Renal cortex interstitium (tissue), 11 donors: ENCODE measurements around the gene TYW1B. TPM values are rescaled to one million over a fixed set of nuclear protein-coding genes. Genes with fewer than 3 reads are reported as not detected.
"Not testable (repeated sequence)": the region's sequence is repeated elsewhere in the genome, so short reads cannot be mapped to it uniquely, and the experiment has no call there.

Experiments used
- DNase-seq, 11 donors: peaks; one replicate each; pipeline ENCODE4 v3.0.0-alpha.2; 2013; ENCODE audit warnings: low read depth in 9 of 11, low spot score in 4 of 11; ENCODE audit errors: extremely low read depth in 1 of 11
- polyA plus RNA-seq, 3 donors: library from polyadenylated mRNA; unstranded; fragments of 120-200 nt; gene quantifications; one replicate each; pipeline ENCODE4 v1.2.1, GENCODE V29; 2013; ENCODE audit not compliant: insufficient read length in 3 of 3

TYW1B gene
- polyA plus RNA-seq, 3 donors: 3.8 to 6.8 (median 4.2) TPM

- DNase-seq: no peak
These were observed 46.8 kb downstream of the TYW1B start for GRCh38 chr7:72781161-72781560.

GRCh38 chr7:72780289-72780894, 47.6 kb downstream of the TYW1B start:
- DNase-seq: not testable (repeated sequence)

GRCh38 chr7:72777167-72777566, 50.8 kb downstream of the TYW1B start:
- not testable (repeated sequence) for DNase-seq

GRCh38 chr7:72772627-72773026, 55.4 kb downstream of the TYW1B start:
- DNase-seq: not testable (repeated sequence)

- not testable (repeated sequence) for DNase-seq
These were observed 61.0 kb downstream of the TYW1B start for GRCh38 chr7:72766994-72767393.

GRCh38 chr7:72760602-72761001, 67.4 kb downstream of the TYW1B start:
- DNase-seq: no peak

- no peak for DNase-seq
These were observed 73.7 kb downstream of the TYW1B start for GRCh38 chr7:72754312-72754711.

- no peak for DNase-seq
These were observed 74.2 kb downstream of the TYW1B start for GRCh38 chr7:72753781-72754180.

- DNase-seq: not testable (repeated sequence)
These were observed 74.8 kb downstream of the TYW1B start for GRCh38 chr7:72753229-72753628.

GRCh38 chr7:72751978-72752377, 76.0 kb downstream of the TYW1B start:
- DNase-seq: no peak

- no peak for DNase-seq
These were observed 76.6 kb downstream of the TYW1B start for GRCh38 chr7:72751378-72751777.

- DNase-seq: not testable (repeated sequence)
These were observed 79.4 kb downstream of the TYW1B start for GRCh38 chr7:72748649-72749048.

- peak in 10 of 11 donors; percentile 7 to 40 (median 18) for DNase-seq
These were observed 83.6 kb downstream of the TYW1B start for GRCh38 chr7:72744244-72744926.

- DNase-seq: not testable (repeated sequence)
These were observed 84.2 kb downstream of the TYW1B start for GRCh38 chr7:72743801-72744200.

- DNase-seq: not testable (repeated sequence)
These were observed 88.3 kb downstream of the TYW1B start for GRCh38 chr7:72739716-72740115.

GRCh38 chr7:72735855-72736254, 92.1 kb downstream of the TYW1B start:
- DNase-seq: not testable (repeated sequence)

- not testable (repeated sequence) for DNase-seq
These were observed 97.2 kb downstream of the TYW1B start for GRCh38 chr7:72730815-72731214.

GRCh38 chr7:72730384-72730783, 97.6 kb downstream of the TYW1B start:
- not testable (repeated sequence) for DNase-seq

GRCh38 chr7:72729130-72729529, 98.9 kb downstream of the TYW1B start:
- not testable (repeated sequence) for DNase-seq

GRCh38 chr7:72722694-72723093, 105.3 kb downstream of the TYW1B start:
- not testable (repeated sequence) for DNase-seq

- not testable (repeated sequence) for DNase-seq
These were observed 107.1 kb downstream of the TYW1B start for GRCh38 chr7:72720890-72721289.
